K562 (cell line): ENCODE results near the gene AFAP1. TPM values are rescaled to one million over a fixed set of nuclear protein-coding genes. Genes with fewer than 3 reads are reported as not detected.
A peak's percentile ranks its signal among the peaks of the same experiment; 100 is the strongest.

Experiments used
- ATAC-seq: fragments of 200-7000 bp; cut with Tn5 transposase; 3 replicates; pipeline ENCODE4 v1.9.1; 2020; ENCODE audit warnings: moderate library complexity
- BruUV-seq: library from RNA; stranded (reverse); fragments of 400-500 nt; replicated peaks from 2 replicates; lab custom pipeline; 2021; lab: Mats Ljungman, UMichigan
- CTCF ChIA-PET: fragments of 300-600 bp; formaldehyde crosslinking; extraction: SDS; loops from one replicate; lab custom pipeline; 2021; ENCODE audit warnings: low intra/inter-chr PET ratio; lab: Yijun Ruan, JAX
- POLR2A ChIA-PET: fragments of 300-600, 350-650 bp; sonication (Branson Sonifier 250); formaldehyde crosslinking; extraction: SDS; loops from one replicate; lab custom pipeline; 2021; ENCODE audit warnings: antibody characterized with exemption, inconsistent platforms; lab: Yijun Ruan, JAX
- DNase-seq, 4 experiments: peaks; one replicate each; pipeline versions ENCODE4 v3.0.0 to v3.0.0-alpha.2; 2011 to 2018; ENCODE audit warnings: low spot score in 3 of 4, mixed read lengths in 3 of 4; ENCODE audit errors: extremely low read depth in 1 of 4
- FAIRE-seq: peaks from 2 replicates; lab custom pipeline; 2011; peaks lifted over from hg19 to GRCh38; lab: Jason Lieb, UNC
- H2AFZ ChIP-seq: 2 replicates; pipeline ENCODE4 v1.6.0; 2011; ENCODE audit warnings: low read depth, low read length, control low read depth, inconsistent platforms
- H3K27ac ChIP-seq: fragments of 200-600 bp; 3 replicates; pipeline ENCODE4 v1.8.0; 2011; ENCODE audit warnings: low read depth, mild to moderate bottlenecking, control low read depth, inconsistent platforms, low read length, moderate library complexity, mixed read lengths; ENCODE audit errors: extremely low read depth
- H3K27me3 ChIP-seq, 2 experiments: fragments of 300-600 bp in 1 of 2; 2 replicates in 1 of 2; 3 replicates in 1 of 2; pipeline versions ENCODE4 v1.6.0 to v1.8.0; 2011; ENCODE audit warnings: inconsistent platforms in 2 of 2, low read length in 2 of 2, mild to moderate bottlenecking in 1 of 2, mixed read lengths in 1 of 2, moderate library complexity in 1 of 2; ENCODE audit not compliant: control insufficient read depth in 2 of 2, insufficient read depth in 2 of 2
- H3K36me3 ChIP-seq: fragments of 300-600 bp; 3 replicates; pipeline ENCODE4 v1.8.0; 2011; ENCODE audit warnings: mild to moderate bottlenecking, low read length, inconsistent platforms; ENCODE audit not compliant: control insufficient read depth, insufficient read depth
- H3K4me1 ChIP-seq, 2 experiments: fragments of 200-600 bp in 1 of 2; replicated peaks in 1 of 2; 2 replicates in 1 of 2; 3 replicates in 1 of 2; pipeline versions ENCODE4 v1.5.1 to v1.8.0; 2011; ENCODE audit warnings: inconsistent platforms in 2 of 2, low read length in 2 of 2, mild to moderate bottlenecking in 1 of 2, mixed read lengths in 1 of 2, moderate library complexity in 1 of 2; ENCODE audit not compliant: control insufficient read depth in 2 of 2, insufficient read depth in 2 of 2
- H3K4me2 ChIP-seq: 2 replicates; pipeline ENCODE4 v1.6.1; 2011; ENCODE audit warnings: low read length, control low read depth, inconsistent platforms, mixed read lengths; ENCODE audit not compliant: insufficient read depth
- H3K4me3 ChIP-seq: fragments of 200-600 bp; sonication (generic), shearing (Covaris generic); 2 replicates; pipeline ENCODE4 v1.5.1; 2016; ENCODE audit warnings: control low read depth, inconsistent platforms
- H3K79me2 ChIP-seq: fragments of 200-600 bp; 3 replicates; pipeline ENCODE4 v1.8.0; 2011; ENCODE audit warnings: low read length, inconsistent platforms; ENCODE audit not compliant: control insufficient read depth, insufficient read depth
- H3K9ac ChIP-seq, 2 experiments: 2 replicates each; pipeline versions ENCODE4 v1.6.0 to v1.6.1; 2011; ENCODE audit warnings: low read depth in 2 of 2, low read length in 2 of 2, control low read depth in 1 of 2, inconsistent platforms in 1 of 2, mild to moderate bottlenecking in 1 of 2, mixed read lengths in 1 of 2; ENCODE audit not compliant: insufficient read depth in 1 of 2
- H3K9me1 ChIP-seq: one replicate; pipeline ENCODE4 v1.6.0; 2011; ENCODE audit warnings: inconsistent platforms, mild to moderate bottlenecking, low read length, moderate library complexity; ENCODE audit not compliant: control insufficient read depth, insufficient read depth
- H3K9me3 ChIP-seq: replicated peaks from 2 replicates; pipeline ENCODE4 v1.5.1; 2011; ENCODE audit warnings: low read depth, low read length, inconsistent platforms; ENCODE audit not compliant: control insufficient read depth, insufficient read depth
- H4K20me1 ChIP-seq: replicated peaks from 2 replicates; pipeline ENCODE4 v1.6.1; 2011; ENCODE audit warnings: low read length, inconsistent platforms, mixed read lengths; ENCODE audit not compliant: control insufficient read depth, insufficient read depth
- TCF7 ChIP-seq: sonication (generic); IDR thresholded peaks from 2 replicates; pipeline ENCODE4 v1.6.1; 2016; ENCODE audit warnings: antibody characterized with exemption, borderline replicate concordance
- ZFP36 ChIP-seq: fragments of 150-350 bp; IDR thresholded peaks from 2 replicates; pipeline ENCODE4 v1.6.1; 2018; ENCODE audit warnings: low read length, low read depth; ENCODE audit not compliant: partially characterized antibody
- WGBS: fragments of 100-300 bp; shearing (Covaris generic); methylation state at CpG from one replicate; pipeline ENCODE4 v1.1.6; 2016; ENCODE audit warnings: low coverage, mixed read lengths; ENCODE audit not compliant: insufficient coverage; ENCODE audit errors: missing lambda C conversion rate; 5-methylcytosine and 5-hydroxymethylcytosine counted together
- in situ Hi-C: fragments of 300-500 bp; cut with MboI; formaldehyde crosslinking; loops from 4 replicates; pipeline ENCODE4 v1.15.0; 2018; ENCODE audit warnings: inconsistent platforms, mixed read lengths
- intact Hi-C: fragments of 100-400 bp; cut with micrococcal nuclease; formaldehyde crosslinking; loops from 2 replicates; pipeline ENCODE4 v1.14.2; 2022
- polyA plus RNA-seq, 8 experiments: library from polyadenylated mRNA; depleted of rRNA in 4 of 8; stranded (reverse) in 5 of 8; unstranded in 3 of 8; fragments of >200 nt; fragmentation: Nextera tagmentation in 2 of 8; fragmentation: Illumina TruSeq in 1 of 8; extraction: Ambion mirVana in 2 of 8; extraction: Trizol in 1 of 8; gene quantifications; 2 replicates each; pipeline versions ENCODE4 v1.2.1 to v1.2.3, GENCODE V29; 2011 to 2014; ENCODE audit warnings: inconsistent platforms in 1 of 8, missing spikeins in 1 of 8
- total RNA-seq, 7 experiments: library from RNA; depleted of rRNA in 6 of 7; stranded (reverse); fragments of >200 nt in 6 of 7; fragmentation: Illumina TruSeq in 2 of 7; extraction: Trizol in 2 of 7; gene quantifications; 2 replicates each; pipeline versions ENCODE4 v1.2.1 to v1.2.3, GENCODE V29; 2011 to 2021; ENCODE audit warnings: low replicate concordance in 1 of 7
- TF ChIP-seq, protein P1 (sequence below), 3 experiments: IDR thresholded peaks in 2 of 3; conservative IDR thresholded peaks in 1 of 3; 2 replicates each; pipeline ENCODE4 v1.5.1; 2011 to 2012; ENCODE audit warnings: low read length in 3 of 3, mild to moderate bottlenecking in 3 of 3, control low read depth in 2 of 3, improper control_type of control experiment in 1 of 3, inconsistent platforms in 1 of 3, low read depth in 1 of 3, mixed read lengths in 1 of 3, moderate library complexity in 1 of 3; ENCODE audit not compliant: insufficient read depth in 2 of 3

The AFAP1 gene
- total and polyA plus RNA-seq, 9 of the 15 experiments (the other 6 are each of a cell fraction or from before 2014, with no cell fraction given), result 0.07 to 0.42 (median 0.12) TPM; not detected in 1

DNA sequence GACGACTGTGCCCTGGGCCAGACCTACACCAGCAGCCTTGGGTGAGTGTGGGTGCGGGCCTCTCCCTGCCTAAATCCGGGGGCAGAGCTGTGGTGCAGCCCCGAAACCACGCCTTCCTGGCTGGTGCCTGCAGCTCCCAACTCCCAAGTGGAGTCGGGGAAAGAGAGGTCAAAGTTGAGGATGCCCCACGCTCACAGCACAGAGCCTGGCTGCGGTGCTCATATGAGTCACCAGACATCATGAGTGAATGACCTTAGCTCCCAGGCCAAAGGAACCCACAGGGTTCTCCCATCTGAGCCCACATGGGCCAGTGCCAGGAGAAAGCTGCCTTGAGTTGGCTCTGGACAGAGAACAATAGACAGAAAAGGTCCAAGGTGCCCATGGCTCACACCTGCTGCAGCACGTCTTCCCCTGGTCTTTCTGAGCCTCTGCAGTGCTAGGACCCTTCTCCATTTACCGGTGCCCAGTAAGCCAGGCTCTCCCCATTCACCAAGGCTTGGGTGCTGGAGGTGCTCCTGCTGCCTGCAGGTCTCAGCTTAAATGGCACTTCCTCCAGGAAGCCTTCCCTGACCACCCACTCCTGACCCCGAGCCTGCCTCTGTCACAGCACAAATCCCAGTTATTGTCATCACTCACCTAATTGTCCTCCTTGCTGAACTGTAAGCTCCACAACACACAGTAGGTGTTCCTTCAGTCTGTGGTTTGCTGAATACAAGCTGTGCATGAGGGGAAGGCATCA is 224.2 kb downstream of the AFAP1 start:
- H2AFZ ChIP-seq, result no peak overlapping the region
- peaks cover 12 to 50% of the 10 kb centered on the region in 2 experiments for H3K27me3 ChIP-seq
- POLR2A ChIA-PET, result interaction anchor here (0.9 kb wide), 1 partner anchor 18 kb away, joined by 3 read pairs; no protein-coding TSS in a partner anchor
- peaks cover 2% of the 10 kb centered on the region for H3K9me1 ChIP-seq
- peaks cover 13% of the 10 kb centered on the region for H4K20me1 ChIP-seq
- no peaks in the 10 kb centered on the region for H3K9me3 ChIP-seq
- H3K27ac ChIP-seq, result no peak overlapping the region
- 0% methylated on average over 10 of the region's 11 CpGs for WGBS
- no peak overlapping the region for H3K4me2 ChIP-seq
- in situ Hi-C loops, result no loop called here
- no peaks in the 10 kb centered on the region for H3K79me2 ChIP-seq
- peaks cover 0 to 12% of the 10 kb centered on the region in 2 experiments; a peak in 1 of 5 replicates for H3K4me1 ChIP-seq
- FAIRE-seq (no peak), DNase-seq (no peak), ATAC-seq (no peak)
- CTCF ChIA-PET, result no interaction called here
- BruUV-seq, result no TSS peak
- no peaks in the 10 kb centered on the region for H3K36me3 ChIP-seq
- H3K4me3 ChIP-seq, result no peak overlapping the region
- H3K9ac ChIP-seq, result no peak overlapping the region
- TF ChIP-seq ZFP36 (peak; percentile 81), TCF7 (no peak)
- intact Hi-C loops, result loop anchor here (5.0 kb wide), 1 partner anchor 518 kb away; no protein-coding TSS in a partner anchor

DNA sequence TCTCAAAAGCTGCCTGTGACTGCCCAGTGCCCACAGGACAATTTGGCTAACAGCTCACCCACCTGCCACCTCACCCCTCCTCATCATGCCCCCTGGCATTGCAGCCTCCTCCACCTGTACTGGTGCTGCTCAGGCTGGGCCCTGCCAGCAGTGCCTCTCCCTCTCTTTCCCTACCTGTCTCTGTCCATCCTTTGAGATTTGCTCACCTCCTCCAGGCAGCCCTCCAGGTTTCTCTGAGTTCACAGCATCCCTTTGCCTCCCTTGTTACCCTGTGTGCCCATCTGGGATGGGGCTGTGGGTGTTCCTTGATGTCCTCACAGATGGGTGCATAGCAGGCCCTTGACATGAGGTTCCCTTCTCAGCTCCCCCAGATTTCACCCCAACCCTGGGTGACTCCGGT is 224.9 kb downstream of the AFAP1 start:
- in situ Hi-C loops (no loop called here), intact Hi-C loops (loop anchor here (5.0 kb wide), 1 partner anchor 517 kb away; no protein-coding TSS in a partner anchor)
- H4K20me1 ChIP-seq, result peaks cover 13% of the 10 kb centered on the region
- ATAC-seq, result no peak
- BruUV-seq, result no TSS peak
- H3K27ac ChIP-seq, result no peak overlapping the region
- peaks cover 0 to 12% of the 10 kb centered on the region in 2 experiments; a peak in 1 of 5 replicates for H3K4me1 ChIP-seq
- DNase-seq, result no peak
- POLR2A ChIA-PET, result interaction anchor here (0.6 kb wide), 1 partner anchor 38 kb away, joined by 4 read pairs; no protein-coding TSS in a partner anchor
- CTCF ChIA-PET, result no interaction called here
- H3K36me3 ChIP-seq, result no peaks in the 10 kb centered on the region
- 0% methylated on average over 1 of the region's 1 CpG for WGBS
- H2AFZ ChIP-seq, result no peak overlapping the region
- FAIRE-seq, result no peak
- H3K9ac ChIP-seq, result no peak overlapping the region
- no peaks in the 10 kb centered on the region for H3K79me2 ChIP-seq
- H3K4me3 ChIP-seq, result no peak overlapping the region
- H3K4me2 ChIP-seq, result no peak overlapping the region
- H3K9me1 ChIP-seq, result peaks cover 2% of the 10 kb centered on the region
- H3K27me3 ChIP-seq, result peaks cover 10 to 55% of the 10 kb centered on the region in 2 experiments
- H3K9me3 ChIP-seq, result no peaks in the 10 kb centered on the region
- TF ChIP-seq, protein P1, sequence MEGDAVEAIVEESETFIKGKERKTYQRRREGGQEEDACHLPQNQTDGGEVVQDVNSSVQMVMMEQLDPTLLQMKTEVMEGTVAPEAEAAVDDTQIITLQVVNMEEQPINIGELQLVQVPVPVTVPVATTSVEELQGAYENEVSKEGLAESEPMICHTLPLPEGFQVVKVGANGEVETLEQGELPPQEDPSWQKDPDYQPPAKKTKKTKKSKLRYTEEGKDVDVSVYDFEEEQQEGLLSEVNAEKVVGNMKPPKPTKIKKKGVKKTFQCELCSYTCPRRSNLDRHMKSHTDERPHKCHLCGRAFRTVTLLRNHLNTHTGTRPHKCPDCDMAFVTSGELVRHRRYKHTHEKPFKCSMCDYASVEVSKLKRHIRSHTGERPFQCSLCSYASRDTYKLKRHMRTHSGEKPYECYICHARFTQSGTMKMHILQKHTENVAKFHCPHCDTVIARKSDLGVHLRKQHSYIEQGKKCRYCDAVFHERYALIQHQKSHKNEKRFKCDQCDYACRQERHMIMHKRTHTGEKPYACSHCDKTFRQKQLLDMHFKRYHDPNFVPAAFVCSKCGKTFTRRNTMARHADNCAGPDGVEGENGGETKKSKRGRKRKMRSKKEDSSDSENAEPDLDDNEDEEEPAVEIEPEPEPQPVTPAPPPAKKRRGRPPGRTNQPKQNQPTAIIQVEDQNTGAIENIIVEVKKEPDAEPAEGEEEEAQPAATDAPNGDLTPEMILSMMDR (IDR thresholded peaks at IDR 0.05 in 2 of 3, conservative IDR thresholded peaks at IDR 0.05 in 1 of 3; ENCODE audit: insufficient read depth in 2 of 3, low read depth in 1 of 3, low read length in 3 of 3), result no peak
- TF ChIP-seq ZFP36, result peak; percentile 73
